Measurements from ENCODE around the gene NUP107. TPM values are rescaled to one million over a fixed set of nuclear protein-coding genes. Genes with fewer than 3 reads are reported as not detected.
A peak's percentile ranks its signal among the peaks of the same experiment; 100 is the strongest.

The NUP107 gene
- total RNA-seq, 2 experiments from 2014 or later = 106 to 126 TPM

DNA sequence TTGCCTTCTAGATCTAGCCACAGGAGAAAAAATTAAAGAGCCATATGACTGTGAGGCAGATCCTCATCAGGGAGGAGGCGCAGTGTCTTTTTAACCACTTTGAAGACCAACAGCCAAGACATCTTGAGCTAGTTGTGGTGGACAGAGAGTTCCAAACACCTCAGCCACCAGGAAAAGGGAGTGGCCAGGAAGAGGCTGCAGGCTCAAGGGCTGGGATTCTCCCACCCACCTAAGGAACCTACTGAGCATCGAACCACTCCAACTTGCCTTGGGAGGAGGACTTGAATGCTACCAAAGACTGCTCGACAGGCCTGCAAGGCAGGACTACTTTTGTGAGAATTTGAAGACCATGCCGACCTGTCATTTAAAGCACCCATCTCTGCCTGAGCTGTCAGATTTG lies 106.7 kb downstream of the NUP107 start:
- BruUV-seq (replicated peaks) = no TSS peak
- no peaks in the 10 kb centered on the region for H3K9me2 ChIP-seq (ENCODE audit: insufficient read depth, low read length)
- DNase-seq (ENCODE audit: low spot score) = no peak
- CTCF ChIA-PET (ENCODE audit: unreplicated experiment) = interaction anchor here (0.7 kb wide), 1 partner anchor 20 kb away, joined by 3 read pairs; no protein-coding TSS in a partner anchor
- H4K20me1 ChIP-seq (ENCODE audit: insufficient read depth, low read length) = no peaks in the 10 kb centered on the region
- H3K36me3 ChIP-seq (ENCODE audit: insufficient read depth, low read length) = no peaks in the 10 kb centered on the region; the same call in 1 of the 2 replicates
- intact Hi-C loops (cut with micrococcal nuclease; ENCODE audit: unreplicated experiment) = no loop called here
- no peaks in the 10 kb centered on the region for H3K9me3 ChIP-seq (ENCODE audit: low read length)
- peak overlapping the region; percentile 19; the same call in 1 of the 2 replicates for H2AFZ ChIP-seq (ENCODE audit: low read length)
- no peaks in the 10 kb centered on the region for H3K79me2 ChIP-seq (ENCODE audit: insufficient read depth, low read depth, low read length)
- peak overlapping the region; percentile 76 for H3K27ac ChIP-seq (ENCODE audit: low read depth, low read length, poor library complexity, severe bottlenecking)
- peaks cover 62% of the 10 kb centered on the region for H3K4me1 ChIP-seq (ENCODE audit: insufficient read depth, low read length, poor library complexity, severe bottlenecking)
- POLR2A ChIA-PET = interaction anchor here (0.6 to 4.8 kb wide), 9 partner anchors 9 to 47 kb away, joined by 3 to 28 read pairs (median 4); partner anchors contain the start of gene MDM2
- peak overlapping the region; percentile 43 for H3K4me2 ChIP-seq (ENCODE audit: low read length)
- TF ChIP-seq CTCF (conservative IDR thresholded peaks at IDR 0.05; ENCODE audit: low read length) = no peak
- TF ChIP-seq EZH2phosphoT487 (IDR thresholded peaks at IDR 0.05; ENCODE audit: borderline replicate concordance, low read depth, low read length) = no peak
- H3K4me3 ChIP-seq (ENCODE audit: low read depth, low read length, poor library complexity, severe bottlenecking) = no peak overlapping the region

DNA sequence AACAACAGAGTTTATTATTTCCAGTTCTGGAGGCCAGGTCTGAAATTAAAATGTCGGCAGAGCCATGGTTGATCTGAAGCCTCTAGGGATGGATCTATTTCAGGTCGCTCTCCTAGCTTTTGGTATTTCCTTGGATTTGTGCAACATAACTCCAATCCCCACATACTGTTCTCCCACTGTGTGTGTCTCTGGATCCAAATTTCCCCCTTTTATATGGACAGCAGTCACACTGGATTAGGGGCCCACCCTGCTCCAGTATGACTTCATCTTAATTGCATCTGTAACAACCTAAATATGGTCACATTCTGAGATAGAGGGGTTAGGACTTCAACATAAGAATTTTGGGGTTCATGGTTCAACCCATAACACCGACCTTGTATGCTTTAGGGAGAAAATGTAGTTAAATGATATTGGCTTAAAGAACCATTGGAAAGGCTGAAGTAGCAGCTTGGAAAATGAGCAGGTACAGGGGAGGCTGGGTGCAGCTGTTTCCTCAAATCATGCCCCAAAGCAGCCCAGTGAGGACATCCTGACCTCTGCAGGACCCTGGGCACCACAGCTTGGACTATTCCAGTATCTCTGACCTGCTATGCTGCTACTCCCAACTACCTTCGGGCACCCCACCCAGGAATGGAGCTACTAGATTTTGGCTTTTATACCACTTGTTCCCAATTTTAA lies 107.3 kb downstream of the NUP107 start:
- no TSS peak for BruUV-seq (replicated peaks)
- Histone ChIP-seq H2AFZ (ENCODE audit: low read length) (peak overlapping the region; percentile 19; the same call in 1 of the 2 replicates), H3K36me3 (ENCODE audit: insufficient read depth, low read length) (peaks cover 4% of the 10 kb centered on the region; the same call in 1 of the 2 replicates), H3K27ac (ENCODE audit: low read depth, low read length, poor library complexity, severe bottlenecking) (peak overlapping the region; percentile 76), H3K9me3 (ENCODE audit: low read length) (no peaks in the 10 kb centered on the region), H3K9me2 (ENCODE audit: insufficient read depth, low read length) (no peaks in the 10 kb centered on the region), H3K4me3 (ENCODE audit: low read depth, low read length, poor library complexity, severe bottlenecking) (no peak overlapping the region), H3K4me1 (ENCODE audit: insufficient read depth, low read length, poor library complexity, severe bottlenecking) (peaks cover 55% of the 10 kb centered on the region), H3K79me2 (ENCODE audit: insufficient read depth, low read depth, low read length) (no peaks in the 10 kb centered on the region), H4K20me1 (ENCODE audit: insufficient read depth, low read length) (no peaks in the 10 kb centered on the region), H3K4me2 (ENCODE audit: low read length) (peak overlapping the region; percentile 43)
- TF ChIP-seq EZH2phosphoT487 (IDR thresholded peaks at IDR 0.05; ENCODE audit: borderline replicate concordance, low read depth, low read length) (no peak), CTCF (conservative IDR thresholded peaks at IDR 0.05; ENCODE audit: low read length) (no peak)
- POLR2A ChIA-PET = interaction anchor here (0.6 to 4.8 kb wide), 8 partner anchors 8 to 48 kb away, joined by 3 to 28 read pairs (median 6); partner anchors contain the start of gene MDM2
- CTCF ChIA-PET (ENCODE audit: unreplicated experiment) = interaction anchor here (0.7 kb wide), 1 partner anchor 20 kb away, joined by 3 read pairs; no protein-coding TSS in a partner anchor
- DNase-seq (ENCODE audit: low spot score) = no peak
- intact Hi-C loops (cut with micrococcal nuclease; ENCODE audit: unreplicated experiment) = no loop called here

Measured in OCI-LY7 (cell line).